ENCODE measurements around the gene SH2B3.
"Not testable (repeated sequence)": the region's sequence is repeated elsewhere in the genome, so short reads cannot be mapped to it uniquely, and the experiment has no call there.

SH2B3 gene

DNA sequence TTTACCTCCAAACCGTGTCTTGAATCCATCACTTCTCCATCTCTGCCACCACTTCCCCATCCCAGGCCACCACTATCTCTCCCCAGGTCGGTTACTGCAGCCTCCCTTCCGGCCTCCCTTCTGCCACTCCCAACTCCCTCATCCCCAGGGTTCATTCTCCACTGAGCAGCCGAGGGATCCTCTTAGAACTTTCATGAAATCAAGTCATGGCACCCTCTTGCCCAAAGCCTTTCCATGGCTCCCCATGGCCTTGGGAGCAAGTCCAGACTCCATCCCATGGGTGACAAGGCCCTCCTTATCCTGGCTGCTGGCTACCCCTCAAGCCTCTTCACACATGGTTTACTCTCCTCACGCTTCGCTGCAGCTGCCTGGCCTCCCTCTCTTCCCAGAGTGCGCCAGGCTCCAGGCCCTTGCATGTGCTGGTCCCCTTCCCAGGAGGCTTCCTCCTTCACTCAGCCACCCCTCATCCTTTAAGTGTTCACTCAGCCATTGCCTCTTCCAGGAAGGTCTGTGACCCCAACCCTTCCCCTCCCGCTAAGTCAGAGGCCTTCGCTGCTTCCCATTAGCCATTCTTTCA lies 17.9 kb upstream of the SH2B3 start:
- no peak for DNase-seq

DNA sequence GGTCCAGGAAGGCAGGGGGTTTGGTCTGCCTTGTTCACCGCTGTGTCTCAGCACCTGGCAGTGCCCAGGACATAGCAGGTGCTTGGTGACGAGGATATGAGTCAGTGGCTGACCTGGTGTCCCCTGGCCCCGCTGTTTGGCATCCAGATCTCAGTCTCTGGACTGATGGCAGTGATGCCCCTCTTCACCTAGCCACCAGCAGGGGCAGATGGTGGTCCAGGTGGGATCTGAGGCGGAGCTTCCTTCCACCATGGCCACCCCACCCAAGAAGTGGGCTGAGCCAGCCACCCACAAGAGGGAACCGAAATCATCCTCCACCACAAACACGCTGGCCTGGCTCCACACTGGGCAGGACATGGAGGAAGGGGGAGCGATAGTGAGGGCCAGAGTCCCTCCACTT lies 16.1 kb upstream of the SH2B3 start:
- no peak for DNase-seq

GRCh38 chr12:111390910-111391309 lies 14.8 kb upstream of the SH2B3 start:
- no peak for DNase-seq

GRCh38 chr12:111393700-111394300 lies 11.9 kb upstream of the SH2B3 start:
- no peak for DNase-seq

- DNase-seq, result no peak
These were observed 11.2 kb upstream of the SH2B3 start for GRCh38 chr12:111394480-111394879.

DNA sequence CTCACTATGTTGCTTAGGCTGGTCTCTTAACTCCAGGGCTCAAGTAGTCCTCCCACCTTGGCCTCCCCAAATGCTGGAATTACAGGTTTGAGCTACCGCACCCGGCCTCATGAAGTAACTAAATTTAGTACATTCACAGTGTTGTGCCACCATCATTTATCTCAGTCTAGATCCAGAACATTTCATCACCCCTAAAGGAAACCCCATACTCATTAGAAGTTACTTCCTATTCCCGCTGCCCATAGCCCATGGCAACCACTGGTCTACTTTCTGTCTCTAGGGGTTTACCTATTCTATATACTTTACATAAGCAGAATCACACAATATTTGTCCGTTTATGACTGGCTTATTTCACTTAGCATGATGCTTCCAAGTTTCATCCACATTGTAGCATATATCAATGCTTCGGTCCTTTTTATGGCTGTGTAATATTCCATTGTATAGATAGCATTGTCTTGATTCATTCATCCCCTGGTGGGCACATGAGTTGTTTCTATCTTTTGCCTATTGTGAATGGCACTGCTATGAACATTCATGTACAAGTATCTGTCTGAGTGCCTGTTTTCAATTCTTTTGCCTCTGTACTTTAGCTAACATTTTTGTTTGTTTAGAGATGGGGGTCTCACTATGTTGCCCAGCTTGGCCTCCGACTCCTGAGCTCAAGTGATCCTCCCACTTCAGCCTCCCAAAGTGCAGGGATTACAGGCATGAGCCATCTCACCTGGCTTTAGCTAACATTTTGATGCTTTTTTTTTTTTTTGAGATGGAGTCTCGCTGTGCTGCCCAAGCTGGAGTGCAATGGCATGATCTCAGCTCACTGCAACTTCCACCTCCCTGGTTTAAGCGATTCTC lies 10.2 kb upstream of the SH2B3 start:
- DNase-seq, result no peak

DNA sequence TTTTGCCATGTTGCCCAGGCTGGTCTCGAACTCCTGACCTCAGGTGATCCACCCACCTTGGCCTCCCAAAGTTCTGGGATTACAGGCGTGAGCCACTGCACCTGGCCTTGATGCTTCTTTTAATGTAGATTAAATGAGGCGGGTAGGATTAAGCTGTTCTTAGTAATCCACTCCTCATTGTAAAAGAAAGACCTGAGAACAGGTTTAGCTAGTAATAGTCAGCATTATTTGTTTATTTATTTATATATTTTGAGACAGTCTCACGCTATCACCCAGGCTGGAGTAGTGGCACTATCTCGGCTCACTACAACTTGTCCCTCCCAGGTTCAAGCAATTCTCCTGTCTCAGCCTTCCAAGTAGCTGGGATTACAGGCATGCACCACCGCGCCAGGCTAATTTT lies 9.5 kb upstream of the SH2B3 start:
- DNase-seq, result not testable (repeated sequence)

GRCh38 chr12:111396726-111397445 lies 8.8 kb upstream of the SH2B3 start:
- DNase-seq, result peak; percentile 88

- no peak for DNase-seq
These were observed 7.2 kb upstream of the SH2B3 start for GRCh38 chr12:111398530-111398929.

GRCh38 chr12:111399741-111400404 lies 5.8 kb upstream of the SH2B3 start:
- DNase-seq, result not testable (repeated sequence)

DNA sequence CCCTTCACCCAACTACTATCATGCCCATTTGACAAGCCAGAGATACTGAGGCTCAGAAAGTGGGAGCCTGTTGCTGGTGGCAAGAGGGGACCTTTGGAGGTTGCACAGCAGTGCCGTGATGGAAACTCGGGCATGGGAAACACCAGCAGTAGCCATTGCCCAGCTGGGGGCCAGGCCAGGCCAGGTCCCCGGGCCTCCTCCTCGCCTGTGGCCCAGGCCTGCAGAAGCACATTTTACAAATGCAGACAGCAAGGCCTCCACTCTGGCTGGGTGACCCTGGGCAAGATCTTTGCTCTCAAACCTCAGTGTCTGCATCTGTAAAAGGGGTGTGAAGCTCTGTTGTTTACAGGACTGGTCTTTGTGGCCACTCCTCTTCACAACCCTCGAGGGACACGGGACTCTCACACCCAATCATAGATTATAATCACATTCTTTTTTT lies 4.5 kb upstream of the SH2B3 start:
- no peak for DNase-seq

- not testable (repeated sequence) for DNase-seq
These were observed 3.3 kb upstream of the SH2B3 start for GRCh38 chr12:111402490-111402824.

DNA sequence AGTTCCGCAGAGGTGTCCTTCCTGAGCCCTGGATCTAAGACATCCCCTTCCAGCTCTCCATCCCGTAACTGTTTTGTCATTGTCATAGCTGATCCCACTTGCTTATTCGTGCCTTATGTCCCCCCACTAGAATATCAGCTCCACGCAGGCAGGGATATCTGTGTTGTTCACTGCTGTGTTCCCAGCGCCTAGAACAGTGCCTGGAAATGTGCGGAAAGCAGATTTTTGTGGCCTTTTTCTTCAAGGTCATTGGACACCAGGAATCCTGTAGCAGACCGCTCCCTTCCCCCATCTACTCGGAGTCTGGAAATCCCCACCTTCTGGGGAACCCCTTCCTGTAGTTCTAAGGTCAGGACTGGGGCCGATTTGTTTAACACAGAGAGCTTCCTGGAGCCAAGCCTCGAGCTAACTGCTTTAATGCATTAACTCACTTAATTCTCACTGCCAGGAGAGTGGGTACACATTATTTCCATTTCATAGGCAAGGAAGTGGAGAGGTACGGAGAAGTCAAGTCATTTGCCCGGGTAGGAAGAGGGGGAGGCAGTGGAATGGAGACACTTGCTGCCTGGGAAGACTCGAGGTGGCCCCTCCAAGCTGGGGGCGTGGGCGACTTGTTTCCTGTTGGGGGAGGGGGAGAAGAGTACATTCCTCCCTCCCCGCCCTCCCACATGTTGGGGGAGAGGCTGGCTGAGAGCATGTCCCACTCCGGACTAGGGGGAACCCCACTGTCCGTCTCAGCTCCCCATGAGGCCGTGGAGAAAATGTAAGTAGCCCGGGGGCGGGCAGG lies 1.2 kb upstream of the SH2B3 start:
- DNase-seq, result no peak

- DNase-seq, result peak; percentile 99
These were observed 419 bp upstream of the SH2B3 start for GRCh38 chr12:111405149-111405858.

DNA sequence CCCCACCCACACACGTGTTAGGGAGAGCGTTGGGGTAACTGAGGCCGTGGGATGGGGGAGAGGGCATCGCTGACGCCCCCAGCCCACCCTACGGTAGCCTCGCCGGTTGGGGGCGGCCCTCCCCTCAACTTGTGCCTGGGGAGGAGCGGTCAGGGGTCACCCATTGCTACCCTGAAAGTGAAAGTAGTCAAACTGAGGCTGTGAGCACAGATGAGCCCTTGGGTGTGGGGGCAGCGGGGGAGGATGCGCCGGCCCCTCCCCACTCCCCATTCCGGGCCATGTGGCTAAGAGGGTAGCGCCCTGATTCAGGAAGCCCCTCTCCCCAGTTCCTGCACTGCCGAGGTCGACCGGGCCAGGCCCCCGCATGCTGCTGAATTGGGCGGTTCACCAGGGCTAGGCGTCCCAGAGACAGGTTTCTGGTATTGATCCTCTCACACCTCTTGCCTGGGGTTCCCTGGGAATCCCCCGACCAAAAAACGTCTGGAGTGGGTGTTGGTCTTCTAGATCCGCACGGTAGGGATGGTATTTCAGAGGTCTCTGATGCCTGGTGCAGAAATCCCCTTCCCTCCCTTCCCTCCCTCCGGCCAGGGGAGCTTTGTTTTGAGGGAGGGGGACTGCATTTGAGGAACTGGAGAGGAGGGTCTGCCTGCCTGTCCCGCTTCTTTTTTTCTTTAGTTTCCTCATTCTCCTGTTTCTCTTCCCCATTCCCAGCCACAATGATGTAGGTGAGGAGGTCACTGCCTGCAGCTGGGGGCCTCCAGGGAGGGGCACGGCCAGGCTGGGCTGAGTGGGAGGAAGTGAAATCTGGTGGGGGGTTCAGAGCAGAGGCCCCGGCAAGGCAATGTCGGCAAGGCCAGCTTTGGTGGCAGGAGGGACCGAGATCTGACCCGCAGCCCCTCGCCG lies 1.0 kb downstream of the SH2B3 start:
- DNase-seq, result peak; percentile 42

- DNase-seq, result no peak
These were observed 1.8 kb downstream of the SH2B3 start for GRCh38 chr12:111407377-111408115.

- DNase-seq, result no peak
These were observed 2.4 kb downstream of the SH2B3 start for GRCh38 chr12:111408116-111408440.

GRCh38 chr12:111408686-111409402 lies 3.1 kb downstream of the SH2B3 start:
- no peak for DNase-seq

GRCh38 chr12:111409403-111409779 lies 3.7 kb downstream of the SH2B3 start:
- no peak for DNase-seq
